OCI-LY1 (cell line): Measurements from ENCODE around the gene KCTD19.

Experiments
- H2AFZ ChIP-seq: fragments of 200-600 bp; sonication (generic), shearing (Covaris generic); 2 replicates; pipeline ENCODE4 v1.6.0; 2014; ENCODE audit warnings: antibody characterized with exemption, mild to moderate bottlenecking, low read length
- H3F3A ChIP-seq: fragments of 200-600 bp; sonication (generic), shearing (Covaris generic); 2 replicates; pipeline ENCODE4 v1.6.0; 2014; ENCODE audit warnings: mild to moderate bottlenecking, antibody characterized with exemption, low read length, moderate library complexity; ENCODE audit not compliant: insufficient read depth
- H3K27ac ChIP-seq: fragments of 200-600 bp; sonication (generic); 2 replicates; pipeline ENCODE4 v1.5.1; 2014; ENCODE audit warnings: low read length, mixed run types, mild to moderate bottlenecking, low read depth; ENCODE audit not compliant: poor library complexity, severe bottlenecking
- H3K27me3 ChIP-seq: fragments of 200-600 bp; sonication (generic); 2 replicates; pipeline ENCODE4 v1.6.0; 2014; ENCODE audit warnings: antibody characterized with exemption, mild to moderate bottlenecking, low read length, moderate library complexity; ENCODE audit not compliant: insufficient read depth
- H3K36me3 ChIP-seq: fragments of 200-600 bp; sonication (generic); 2 replicates; pipeline ENCODE4 v1.6.1; 2014; ENCODE audit warnings: mild to moderate bottlenecking, antibody characterized with exemption, low read length, moderate library complexity, mixed read lengths; ENCODE audit not compliant: insufficient read depth
- H3K4me1 ChIP-seq: fragments of 200-600 bp; sonication (generic); 2 replicates; pipeline ENCODE4 v1.5.1; 2014; ENCODE audit warnings: mild to moderate bottlenecking, low read length, moderate library complexity; ENCODE audit not compliant: insufficient read depth, severe bottlenecking
- H3K4me2 ChIP-seq: fragments of 200-600 bp; sonication (generic), shearing (Covaris generic); 2 replicates; pipeline ENCODE4 v1.6.1; 2014; ENCODE audit warnings: low read length
- H3K4me3 ChIP-seq: fragments of 200-600 bp; sonication (generic); 2 replicates; pipeline ENCODE4 v1.5.1; 2014; ENCODE audit warnings: low read length, low read depth, mild to moderate bottlenecking, mixed read lengths; ENCODE audit not compliant: poor library complexity, severe bottlenecking
- H3K79me2 ChIP-seq: fragments of 200-600 bp; shearing (Covaris generic); 2 replicates; pipeline ENCODE4 v1.6.1; 2016; ENCODE audit warnings: mixed run types, low read length, mixed read lengths; ENCODE audit not compliant: insufficient read depth
- H3K9ac ChIP-seq: fragments of 200-600 bp; sonication (generic), shearing (Covaris generic); 2 replicates; pipeline ENCODE4 v1.6.1; 2014; ENCODE audit warnings: mild to moderate bottlenecking, low read length, mixed read lengths
- H3K9me2 ChIP-seq: fragments of 200-600 bp; sonication (generic), shearing (Covaris generic); 2 replicates; pipeline ENCODE4 v1.6.1; 2014; ENCODE audit warnings: low read depth, mild to moderate bottlenecking, low read length, mixed read lengths
- H3K9me3 ChIP-seq: fragments of 200-600 bp; shearing (Covaris generic); 2 replicates; pipeline ENCODE4 v1.6.1; 2014; ENCODE audit warnings: low read length, mixed read lengths
- H4K20me1 ChIP-seq: fragments of 200-600 bp; sonication (generic), shearing (Covaris generic); 2 replicates; pipeline ENCODE4 v1.6.0; 2016; ENCODE audit warnings: mild to moderate bottlenecking, low read length; ENCODE audit not compliant: insufficient read depth
- CTCF ChIP-seq: fragments of 200-600 bp; sonication (generic), shearing (Covaris generic); IDR thresholded peaks from 2 replicates; pipeline ENCODE4 v1.5.1; 2017; ENCODE audit warnings: mild to moderate bottlenecking, antibody characterized with exemption, low read length, moderate library complexity, mixed read lengths
- EZH2 ChIP-seq: fragments of 200-600 bp; sonication (generic), shearing (Covaris generic); IDR thresholded peaks from 2 replicates; pipeline ENCODE4 v1.8.0; 2017; ENCODE audit warnings: borderline replicate concordance, mixed run types, mild to moderate bottlenecking, antibody characterized with exemption, low read length, moderate library complexity, mixed read lengths

KCTD19 gene

GRCh38 chr16:67246756-67247191 lies 79.8 kb downstream of the KCTD19 start:
- H3F3A ChIP-seq: no peaks in the 10 kb centered on the region
- no peak overlapping the region for H2AFZ ChIP-seq
- H3K36me3 ChIP-seq: no peaks in the 10 kb centered on the region
- H3K9ac ChIP-seq: peak overlapping the region; percentile 66
- H3K9me3 ChIP-seq: no peaks in the 10 kb centered on the region
- peak overlapping the region; percentile 98 for H3K4me2 ChIP-seq
- H3K27ac ChIP-seq: peak overlapping the region; percentile 1
- H3K4me3 ChIP-seq: peak overlapping the region; percentile 76
- TF ChIP-seq CTCF (no peak), EZH2 (no peak)
- H3K79me2 ChIP-seq: no peaks in the 10 kb centered on the region
- peaks cover 36% of the 10 kb centered on the region for H3K4me1 ChIP-seq
- H4K20me1 ChIP-seq: no peaks in the 10 kb centered on the region
- H3K27me3 ChIP-seq: no peaks in the 10 kb centered on the region
- H3K9me2 ChIP-seq: no peaks in the 10 kb centered on the region

GRCh38 chr16:67246081-67246755 lies 80.3 kb downstream of the KCTD19 start:
- H3K36me3 ChIP-seq: no peaks in the 10 kb centered on the region
- H4K20me1 ChIP-seq: no peaks in the 10 kb centered on the region
- no peaks in the 10 kb centered on the region for H3K79me2 ChIP-seq
- peak overlapping the region; percentile 66 for H3K9ac ChIP-seq
- H3K27ac ChIP-seq: peak overlapping the region; percentile 1
- H3K9me3 ChIP-seq: no peaks in the 10 kb centered on the region
- no peaks in the 10 kb centered on the region for H3F3A ChIP-seq
- no peaks in the 10 kb centered on the region for H3K9me2 ChIP-seq
- H3K27me3 ChIP-seq: no peaks in the 10 kb centered on the region
- peak overlapping the region; percentile 98 for H3K4me2 ChIP-seq
- H2AFZ ChIP-seq: no peak overlapping the region
- H3K4me1 ChIP-seq: peaks cover 36% of the 10 kb centered on the region
- peak overlapping the region; percentile 76 for H3K4me3 ChIP-seq
- TF ChIP-seq EZH2 (no peak), CTCF (peak; percentile 42)

GRCh38 chr16:67245674-67246080 lies 80.9 kb downstream of the KCTD19 start:
- Histone ChIP-seq H3K4me1 (peaks cover 36% of the 10 kb centered on the region), H3K9me3 (no peaks in the 10 kb centered on the region), H3K4me2 (peak overlapping the region; percentile 98), H3K4me3 (peak overlapping the region; percentile 76), H3F3A (no peaks in the 10 kb centered on the region), H3K36me3 (no peaks in the 10 kb centered on the region), H4K20me1 (no peaks in the 10 kb centered on the region), H2AFZ (no peak overlapping the region), H3K9ac (peak overlapping the region; percentile 66; the same call in 1 of the 2 replicates), H3K27me3 (no peaks in the 10 kb centered on the region), H3K79me2 (no peaks in the 10 kb centered on the region), H3K9me2 (no peaks in the 10 kb centered on the region), H3K27ac (no peak overlapping the region)
- TF ChIP-seq EZH2 (no peak), CTCF (no peak)
